ENCODE data around the gene RAB6B.

- no peak for TF ChIP-seq CTCF (IDR thresholded peaks at IDR 0.05)
- TF ChIP-seq POLR2AphosphoS5 (IDR thresholded peaks at IDR 0.05) = no peak
- TF ChIP-seq POLR2A (IDR thresholded peaks at IDR 0.05; ENCODE audit: low read depth) = no peak
Measured at GRCh38 chr3:133890037-133890436, 5.6 kb downstream of the RAB6B start.
